Thyroid gland (tissue), 4 donors: ENCODE results near the gene ADAM30.

Experiments
- POLR2A ChIP-seq, 2 donors: fragments of 450-650 bp; IDR thresholded peaks; one replicate each; pipeline ENCODE4 v1.6.1; 2017; ENCODE audit warnings: antibody characterized with exemption in 2 of 2, mild to moderate bottlenecking in 2 of 2, moderate library complexity in 1 of 2
- TF ChIP-seq, protein P1 (sequence below), 6 experiments: fragments of 200-600 bp in 3 of 6; fragments of 450-650 bp in 3 of 6; sonication (generic) in 3 of 6; IDR thresholded peaks; one replicate each; pipeline ENCODE4 v1.5.1; 2016 to 2019; ENCODE audit warnings: antibody characterized with exemption in 6 of 6, mild to moderate bottlenecking in 2 of 6, inconsistent platforms in 1 of 6, moderate library complexity in 1 of 6

DNA sequence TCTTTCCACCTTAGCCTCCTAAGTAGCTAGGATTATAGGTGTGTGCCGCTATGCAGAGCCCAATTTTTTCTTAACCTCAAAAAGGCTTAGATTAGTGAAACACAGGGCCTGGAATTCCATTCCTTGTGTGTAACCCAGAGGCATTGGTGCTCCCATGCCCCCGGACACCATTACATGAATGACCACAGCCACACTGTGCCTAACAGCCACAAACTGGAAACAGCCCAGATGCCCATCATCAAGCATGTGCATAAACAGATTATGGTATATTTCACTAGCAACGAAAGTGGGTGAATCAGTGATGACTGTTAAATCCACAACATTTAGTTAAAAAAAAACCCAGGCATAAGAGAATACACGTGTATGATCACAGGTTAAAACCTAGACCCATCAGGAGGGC, 24.4 kb downstream of the ADAM30 start:
- TF ChIP-seq, protein P1, sequence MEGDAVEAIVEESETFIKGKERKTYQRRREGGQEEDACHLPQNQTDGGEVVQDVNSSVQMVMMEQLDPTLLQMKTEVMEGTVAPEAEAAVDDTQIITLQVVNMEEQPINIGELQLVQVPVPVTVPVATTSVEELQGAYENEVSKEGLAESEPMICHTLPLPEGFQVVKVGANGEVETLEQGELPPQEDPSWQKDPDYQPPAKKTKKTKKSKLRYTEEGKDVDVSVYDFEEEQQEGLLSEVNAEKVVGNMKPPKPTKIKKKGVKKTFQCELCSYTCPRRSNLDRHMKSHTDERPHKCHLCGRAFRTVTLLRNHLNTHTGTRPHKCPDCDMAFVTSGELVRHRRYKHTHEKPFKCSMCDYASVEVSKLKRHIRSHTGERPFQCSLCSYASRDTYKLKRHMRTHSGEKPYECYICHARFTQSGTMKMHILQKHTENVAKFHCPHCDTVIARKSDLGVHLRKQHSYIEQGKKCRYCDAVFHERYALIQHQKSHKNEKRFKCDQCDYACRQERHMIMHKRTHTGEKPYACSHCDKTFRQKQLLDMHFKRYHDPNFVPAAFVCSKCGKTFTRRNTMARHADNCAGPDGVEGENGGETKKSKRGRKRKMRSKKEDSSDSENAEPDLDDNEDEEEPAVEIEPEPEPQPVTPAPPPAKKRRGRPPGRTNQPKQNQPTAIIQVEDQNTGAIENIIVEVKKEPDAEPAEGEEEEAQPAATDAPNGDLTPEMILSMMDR (IDR thresholded peaks at IDR 0.05) = no peak
- no peak for TF ChIP-seq POLR2A (IDR thresholded peaks at IDR 0.05)
